ENCODE data around the gene NCKAP5. TPM values are rescaled to one million over a fixed set of nuclear protein-coding genes. Genes with fewer than 3 reads are reported as not detected.

Gene NCKAP5
- total RNA-seq, 4 donors from 2014 or later, result 0.03 to 0.55 (median 0.33) TPM

DNA sequence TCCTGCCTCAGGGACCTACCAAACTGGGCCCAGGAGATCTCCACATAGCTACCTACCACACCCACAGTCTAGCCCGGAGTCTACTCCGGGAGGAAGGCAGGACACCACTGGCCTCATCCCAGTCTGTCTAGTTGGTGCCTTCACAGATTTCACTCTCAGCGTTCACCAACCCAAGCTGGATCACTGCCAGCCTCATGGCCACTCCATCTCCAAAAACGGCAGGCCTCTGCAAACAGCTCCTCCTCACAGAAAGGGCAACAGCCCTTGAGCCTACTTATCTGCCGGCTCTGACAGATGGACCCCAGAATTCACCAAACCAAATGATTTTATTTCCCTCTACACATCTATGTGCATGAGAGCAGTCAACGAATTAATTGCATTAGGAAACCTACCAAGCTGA is 61.3 kb downstream of the NCKAP5 start:
- Histone ChIP-seq H3K9me3 (no peaks in the 10 kb centered on the region), H3K27me3 (no peaks in the 10 kb centered on the region), H3K27ac (no peak overlapping the region), H3K36me3 (no peaks in the 10 kb centered on the region), H3K4me3 (no peak overlapping the region), H3K4me1 (peaks cover 3 to 4% of the 10 kb centered on the region in 2 donors)
- intact Hi-C loops (cut with DNase I; ENCODE audit: low total_unique reads), result no loop called here
- TF ChIP-seq, protein P1, sequence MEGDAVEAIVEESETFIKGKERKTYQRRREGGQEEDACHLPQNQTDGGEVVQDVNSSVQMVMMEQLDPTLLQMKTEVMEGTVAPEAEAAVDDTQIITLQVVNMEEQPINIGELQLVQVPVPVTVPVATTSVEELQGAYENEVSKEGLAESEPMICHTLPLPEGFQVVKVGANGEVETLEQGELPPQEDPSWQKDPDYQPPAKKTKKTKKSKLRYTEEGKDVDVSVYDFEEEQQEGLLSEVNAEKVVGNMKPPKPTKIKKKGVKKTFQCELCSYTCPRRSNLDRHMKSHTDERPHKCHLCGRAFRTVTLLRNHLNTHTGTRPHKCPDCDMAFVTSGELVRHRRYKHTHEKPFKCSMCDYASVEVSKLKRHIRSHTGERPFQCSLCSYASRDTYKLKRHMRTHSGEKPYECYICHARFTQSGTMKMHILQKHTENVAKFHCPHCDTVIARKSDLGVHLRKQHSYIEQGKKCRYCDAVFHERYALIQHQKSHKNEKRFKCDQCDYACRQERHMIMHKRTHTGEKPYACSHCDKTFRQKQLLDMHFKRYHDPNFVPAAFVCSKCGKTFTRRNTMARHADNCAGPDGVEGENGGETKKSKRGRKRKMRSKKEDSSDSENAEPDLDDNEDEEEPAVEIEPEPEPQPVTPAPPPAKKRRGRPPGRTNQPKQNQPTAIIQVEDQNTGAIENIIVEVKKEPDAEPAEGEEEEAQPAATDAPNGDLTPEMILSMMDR (IDR thresholded peaks at IDR 0.05 in 4 of 5, conservative IDR thresholded peaks at IDR 0.05 in 1 of 5), result no peak
- TF ChIP-seq POLR2A (IDR thresholded peaks at IDR 0.05), result no peak
- ATAC-seq (no peak), DNase-seq (no peak)
- in situ Hi-C loops (cut with MboI; ENCODE audit: low sequenced_read_pairs in 4 of 4), result no loop called here

DNA sequence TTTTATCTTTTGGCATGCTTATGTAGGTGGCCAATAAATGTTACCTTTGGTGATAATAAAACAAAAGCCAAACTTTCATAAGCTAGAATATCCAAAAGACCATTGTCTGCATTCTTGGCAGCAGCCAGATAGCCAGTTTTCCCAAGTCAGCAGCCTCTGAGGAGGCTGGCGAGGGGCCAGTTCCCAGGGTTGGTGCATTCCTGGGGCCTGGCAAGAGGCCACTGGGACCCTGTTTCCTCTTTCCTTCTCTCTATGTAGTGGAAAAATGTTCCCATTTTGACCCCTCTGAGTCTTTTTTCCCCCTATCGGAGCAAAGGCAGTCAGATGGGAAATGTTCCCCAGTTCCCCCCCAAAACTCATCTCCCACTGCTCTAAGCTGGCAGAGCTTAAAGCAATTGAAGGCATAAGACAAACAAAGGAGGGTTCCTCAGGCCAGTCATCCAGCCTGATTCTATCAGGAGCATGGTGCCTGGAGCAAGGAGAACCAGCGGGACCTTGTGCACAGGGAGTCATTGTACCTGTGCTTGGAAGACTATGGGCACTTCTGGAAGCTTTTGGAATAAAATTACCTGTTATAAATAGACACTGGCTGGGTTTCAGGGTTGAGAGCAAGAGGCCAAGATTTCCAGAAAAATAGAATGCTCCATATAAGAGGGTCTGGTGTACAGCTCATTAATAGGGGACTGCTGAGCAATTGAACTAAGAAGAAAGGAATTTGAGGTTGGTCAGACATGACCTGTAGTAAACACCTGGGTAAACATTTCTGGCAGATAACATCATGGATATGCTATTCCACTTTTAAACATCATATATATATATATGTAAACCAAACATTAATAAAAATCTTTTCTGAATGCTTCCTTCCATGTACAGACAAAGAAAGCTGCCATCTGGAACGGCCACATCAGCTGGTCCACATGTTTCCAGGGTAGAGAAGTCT is 63.4 kb downstream of the NCKAP5 start:
- H3K36me3 ChIP-seq, result no peaks in the 10 kb centered on the region
- no peak for TF ChIP-seq POLR2A (IDR thresholded peaks at IDR 0.05)
- TF ChIP-seq, protein P1 (IDR thresholded peaks at IDR 0.05 in 4 of 5, conservative IDR thresholded peaks at IDR 0.05 in 1 of 5), result no peak
- H3K9me3 ChIP-seq, result no peaks in the 10 kb centered on the region
- no peak for DNase-seq
- H3K27me3 ChIP-seq, result no peaks in the 10 kb centered on the region
- no peak overlapping the region for H3K27ac ChIP-seq
- no peak overlapping the region for H3K4me3 ChIP-seq
- intact Hi-C loops (cut with DNase I; ENCODE audit: low total_unique reads), result no loop called here
- no peak for ATAC-seq
- H3K4me1 ChIP-seq, result peaks cover 3 to 4% of the 10 kb centered on the region in 2 donors
- in situ Hi-C loops (cut with MboI; ENCODE audit: low sequenced_read_pairs in 4 of 4), result no loop called here

DNA sequence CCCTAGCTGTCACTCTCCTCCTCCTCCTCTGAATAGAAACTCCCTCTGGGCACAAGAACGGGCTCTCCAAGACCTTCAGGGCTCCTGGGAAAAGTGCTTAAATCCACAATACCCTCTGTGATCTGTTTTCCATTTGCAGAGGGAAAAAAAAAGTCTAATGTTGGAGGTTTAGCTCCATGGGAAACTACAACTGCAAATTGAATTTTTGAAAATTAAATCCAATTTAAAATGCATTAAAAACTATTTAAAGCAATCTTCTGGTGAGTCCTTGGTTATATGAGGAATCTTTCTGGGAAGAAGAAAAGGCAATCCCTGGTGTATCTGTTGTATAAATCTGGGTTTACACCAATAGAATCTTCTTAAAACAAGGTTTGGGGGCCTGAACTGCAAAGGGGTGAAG is 64.3 kb downstream of the NCKAP5 start:
- Histone ChIP-seq H3K9me3 (no peaks in the 10 kb centered on the region), H3K36me3 (no peaks in the 10 kb centered on the region), H3K4me3 (no peak overlapping the region), H3K4me1 (peaks cover 3 to 4% of the 10 kb centered on the region in 2 donors), H3K27me3 (no peaks in the 10 kb centered on the region), H3K27ac (no peak overlapping the region)
- in situ Hi-C loops (cut with MboI; ENCODE audit: low sequenced_read_pairs in 4 of 4), result no loop called here
- intact Hi-C loops (cut with DNase I; ENCODE audit: low total_unique reads), result no loop called here
- TF ChIP-seq POLR2A (IDR thresholded peaks at IDR 0.05), result no peak
- ATAC-seq (no peak), DNase-seq (no peak)

DNA sequence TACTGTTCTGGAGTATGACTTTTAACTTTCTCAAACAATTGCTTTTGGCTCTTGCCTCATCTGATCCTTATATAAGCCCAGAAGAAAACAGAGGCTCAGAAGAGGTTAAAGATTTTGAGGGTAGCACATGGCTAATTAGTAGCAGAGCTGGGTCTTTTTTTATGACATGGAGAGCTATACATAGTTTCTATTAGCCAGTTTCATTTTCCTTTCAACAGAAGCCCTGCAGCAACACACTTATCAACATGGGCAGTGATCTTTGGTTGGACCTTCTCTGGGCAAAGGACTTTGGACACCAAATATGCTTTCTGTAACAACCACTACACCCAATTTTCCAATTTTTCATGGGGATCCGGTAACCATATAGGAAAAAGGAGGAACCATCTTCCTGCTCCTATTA is 64.9 kb downstream of the NCKAP5 start:
- intact Hi-C loops (cut with DNase I; ENCODE audit: low total_unique reads), result no loop called here
- H3K27me3 ChIP-seq, result no peaks in the 10 kb centered on the region
- H3K4me1 ChIP-seq, result peaks cover 3 to 4% of the 10 kb centered on the region in 2 donors
- no peak overlapping the region for H3K4me3 ChIP-seq
- no peaks in the 10 kb centered on the region for H3K9me3 ChIP-seq
- ATAC-seq (no peak), DNase-seq (no peak)
- TF ChIP-seq POLR2A (IDR thresholded peaks at IDR 0.05), result no peak
- TF ChIP-seq, protein P1 (IDR thresholded peaks at IDR 0.05 in 4 of 5, conservative IDR thresholded peaks at IDR 0.05 in 1 of 5), result no peak
- in situ Hi-C loops (cut with MboI; ENCODE audit: low sequenced_read_pairs in 4 of 4), result no loop called here
- no peaks in the 10 kb centered on the region for H3K36me3 ChIP-seq
- H3K27ac ChIP-seq, result no peak overlapping the region

DNA sequence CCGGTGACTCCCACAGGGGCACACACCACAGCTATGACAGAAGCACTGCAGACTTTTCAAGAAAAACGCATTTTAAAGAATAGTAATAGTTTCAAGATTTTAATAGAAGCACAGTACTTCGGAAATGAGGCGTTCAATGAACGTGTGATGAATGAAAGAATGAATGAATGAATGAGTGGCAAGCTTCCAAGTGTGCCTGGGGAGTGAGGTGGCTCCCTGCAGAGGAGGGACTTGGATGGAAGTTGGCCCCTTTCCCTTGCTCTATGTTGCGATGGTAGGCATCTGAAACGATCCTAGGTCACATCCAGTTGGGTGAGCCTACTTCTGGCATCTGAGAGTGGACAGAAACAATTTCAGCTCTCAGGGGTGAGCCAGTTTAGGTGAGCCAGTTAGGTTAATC is 65.6 kb downstream of the NCKAP5 start:
- in situ Hi-C loops (cut with MboI; ENCODE audit: low sequenced_read_pairs in 4 of 4), result no loop called here
- Histone ChIP-seq H3K4me3 (no peak overlapping the region), H3K36me3 (no peaks in the 10 kb centered on the region), H3K4me1 (peaks cover 3 to 4% of the 10 kb centered on the region in 2 donors), H3K27ac (no peak overlapping the region), H3K9me3 (no peaks in the 10 kb centered on the region), H3K27me3 (no peaks in the 10 kb centered on the region)
- TF ChIP-seq, protein P1 (IDR thresholded peaks at IDR 0.05 in 4 of 5, conservative IDR thresholded peaks at IDR 0.05 in 1 of 5), result no peak
- TF ChIP-seq POLR2A (IDR thresholded peaks at IDR 0.05), result no peak
- ATAC-seq, result no peak
- intact Hi-C loops (cut with DNase I; ENCODE audit: low total_unique reads), result no loop called here
- DNase-seq, result no peak
